Measurements from ENCODE around the gene HES5. TPM values are rescaled to one million over a fixed set of nuclear protein-coding genes. Genes with fewer than 3 reads are reported as not detected.
A peak's percentile ranks its signal among the peaks of the same experiment; 100 is the strongest.
"Not testable (repeated sequence)": the region's sequence is repeated elsewhere in the genome, so short reads cannot be mapped to it uniquely, and the experiment has no call there.

HES5 gene
- total RNA-seq, 1 donor from 2014 or later = 1.5 TPM

DNA sequence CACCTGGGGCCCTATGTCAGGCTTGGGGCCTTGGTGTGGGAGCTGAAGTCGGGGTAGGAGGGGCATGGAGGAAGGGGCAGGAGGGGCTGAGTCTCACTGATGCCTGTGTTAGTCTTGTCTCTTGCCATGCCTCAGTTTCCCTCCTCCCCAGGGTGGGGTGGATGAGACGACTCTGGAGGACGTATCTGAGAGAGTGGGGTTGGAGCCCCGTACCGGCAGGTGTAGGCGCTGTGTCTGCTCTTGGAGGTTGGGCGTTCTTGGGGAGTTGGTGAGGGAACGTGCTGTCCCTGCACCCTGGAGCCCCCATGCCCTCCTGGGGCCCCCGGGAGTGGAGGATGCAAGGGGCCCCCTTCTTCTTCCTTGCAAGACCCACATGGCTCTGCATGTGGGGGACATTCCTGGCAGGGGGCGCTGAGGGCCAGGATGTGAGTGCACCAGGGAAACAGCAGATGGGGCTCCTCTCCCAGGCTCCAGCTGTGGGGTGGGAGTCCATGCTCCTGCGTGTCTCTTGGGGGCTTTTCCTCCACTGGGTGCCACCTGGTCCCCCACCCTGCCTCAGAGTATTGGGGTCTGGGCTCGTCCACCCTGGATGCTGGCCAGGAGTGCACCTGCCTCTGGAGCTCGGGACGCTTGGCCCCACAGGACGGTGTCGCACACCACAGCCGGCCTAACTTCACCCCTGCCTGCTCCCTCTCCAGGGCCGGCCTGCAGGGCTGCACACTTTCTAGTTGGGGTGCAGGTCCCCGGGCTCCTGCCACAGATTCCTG lies 24.7 kb upstream of the HES5 start:
- Histone ChIP-seq H3K36me3 (peaks cover 17% of the 10 kb centered on the region), H3K4me1 (peaks cover 30% of the 10 kb centered on the region), H3K27ac (peak overlapping the region; percentile 98), H3K27me3 (no peaks in the 10 kb centered on the region), H3K4me3 (peak overlapping the region; percentile 94), H3K9me3 (no peaks in the 10 kb centered on the region)
- no peak for DNase-seq
- ATAC-seq = peak; percentile 6
- intact Hi-C loops (cut with DNase I) = no loop called here
- peak; percentile 44 for TF ChIP-seq CTCF (IDR thresholded peaks at IDR 0.05)

GRCh38 chr1:2553871-2554620 lies 24.0 kb upstream of the HES5 start:
- H3K27me3 ChIP-seq = no peaks in the 10 kb centered on the region
- peaks cover 38% of the 10 kb centered on the region for H3K4me1 ChIP-seq
- no peak for DNase-seq
- intact Hi-C loops (cut with DNase I) = no loop called here
- H3K36me3 ChIP-seq = peaks cover 12% of the 10 kb centered on the region
- no peaks in the 10 kb centered on the region for H3K9me3 ChIP-seq
- no peak overlapping the region for H3K4me3 ChIP-seq
- ATAC-seq = no peak
- no peak for TF ChIP-seq CTCF (IDR thresholded peaks at IDR 0.05)
- H3K27ac ChIP-seq = peak overlapping the region; percentile 98

GRCh38 chr1:2553076-2553475 lies 23.0 kb upstream of the HES5 start:
- H3K27ac ChIP-seq; ATAC-seq; H3K9me3 ChIP-seq; H3K36me3 ChIP-seq; H3K27me3 ChIP-seq; DNase-seq; intact Hi-C loops (cut with DNase I); H3K4me3 ChIP-seq: not testable (repeated sequence)
- peaks cover 36% of the 10 kb centered on the region for H3K4me1 ChIP-seq

GRCh38 chr1:2552189-2552588 lies 22.1 kb upstream of the HES5 start:
- intact Hi-C loops (cut with DNase I) = no loop called here
- Histone ChIP-seq H3K27me3 (no peaks in the 10 kb centered on the region), H3K4me1 (peaks cover 36% of the 10 kb centered on the region), H3K4me3 (no peak overlapping the region), H3K36me3 (no peaks in the 10 kb centered on the region), H3K27ac (no peak overlapping the region), H3K9me3 (no peaks in the 10 kb centered on the region)
- DNase-seq (no peak), ATAC-seq (no peak)
- no peak for TF ChIP-seq CTCF (IDR thresholded peaks at IDR 0.05)

DNA sequence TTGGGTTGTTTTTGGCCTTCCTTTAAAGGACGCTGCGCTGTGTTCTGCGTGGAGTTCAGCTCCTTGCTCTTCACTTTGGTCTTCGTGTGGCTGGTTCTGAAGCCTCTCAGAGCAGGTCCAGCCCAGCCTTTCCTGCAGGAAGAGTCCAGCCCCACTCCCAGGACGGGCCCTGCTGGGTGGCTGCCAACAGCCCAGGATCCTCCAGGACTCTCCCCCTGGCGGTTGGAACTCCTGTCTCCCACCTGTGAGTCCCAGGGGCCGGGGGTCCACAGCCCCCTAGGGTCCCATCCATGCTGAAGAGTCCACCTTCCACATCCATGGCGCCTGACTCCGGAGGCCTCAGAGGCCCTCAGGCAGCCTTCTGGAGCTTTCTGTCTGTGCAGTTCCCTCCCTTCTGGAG lies 21.5 kb upstream of the HES5 start:
- H3K36me3 ChIP-seq; ATAC-seq; H3K27me3 ChIP-seq; DNase-seq; intact Hi-C loops (cut with DNase I); H3K9me3 ChIP-seq: not testable (repeated sequence)
- Histone ChIP-seq H3K4me1 (peaks cover 35% of the 10 kb centered on the region), H3K4me3 (peak overlapping the region; percentile 30), H3K27ac (peak overlapping the region; percentile 42)

DNA sequence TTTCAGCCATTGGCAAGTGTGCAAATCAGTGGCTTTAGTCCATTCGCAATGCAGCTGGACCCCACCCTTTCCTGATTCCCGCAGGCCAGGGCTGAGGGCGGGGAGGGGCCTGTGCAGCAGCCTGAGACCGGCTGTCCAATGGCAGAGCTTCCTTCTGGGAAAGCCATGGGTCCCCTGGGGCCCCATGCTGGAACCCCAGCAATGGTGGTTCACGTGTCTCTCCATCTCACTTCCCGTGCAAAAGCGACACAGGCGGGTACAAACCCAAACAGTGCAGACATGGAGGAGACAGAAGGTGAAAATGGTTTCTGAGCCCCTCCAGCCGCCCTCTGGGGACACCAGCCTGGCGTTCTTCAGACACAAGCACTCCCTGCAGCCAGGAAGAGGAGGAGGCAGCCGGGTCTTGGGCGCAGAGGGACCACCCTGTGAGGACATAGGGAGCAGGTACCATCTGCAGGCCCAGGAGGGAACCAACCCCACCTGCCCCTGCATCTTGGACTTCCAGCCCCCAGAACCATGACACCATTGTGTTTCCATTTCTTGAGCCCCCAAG lies 20.3 kb upstream of the HES5 start:
- H3K9me3 ChIP-seq; H3K27me3 ChIP-seq; H3K36me3 ChIP-seq; ATAC-seq; DNase-seq; intact Hi-C loops (cut with DNase I): not testable (repeated sequence)
- H3K27ac ChIP-seq = peak overlapping the region; percentile 55
- peaks cover 41% of the 10 kb centered on the region for H3K4me1 ChIP-seq
- H3K4me3 ChIP-seq = peak overlapping the region; percentile 30

DNA sequence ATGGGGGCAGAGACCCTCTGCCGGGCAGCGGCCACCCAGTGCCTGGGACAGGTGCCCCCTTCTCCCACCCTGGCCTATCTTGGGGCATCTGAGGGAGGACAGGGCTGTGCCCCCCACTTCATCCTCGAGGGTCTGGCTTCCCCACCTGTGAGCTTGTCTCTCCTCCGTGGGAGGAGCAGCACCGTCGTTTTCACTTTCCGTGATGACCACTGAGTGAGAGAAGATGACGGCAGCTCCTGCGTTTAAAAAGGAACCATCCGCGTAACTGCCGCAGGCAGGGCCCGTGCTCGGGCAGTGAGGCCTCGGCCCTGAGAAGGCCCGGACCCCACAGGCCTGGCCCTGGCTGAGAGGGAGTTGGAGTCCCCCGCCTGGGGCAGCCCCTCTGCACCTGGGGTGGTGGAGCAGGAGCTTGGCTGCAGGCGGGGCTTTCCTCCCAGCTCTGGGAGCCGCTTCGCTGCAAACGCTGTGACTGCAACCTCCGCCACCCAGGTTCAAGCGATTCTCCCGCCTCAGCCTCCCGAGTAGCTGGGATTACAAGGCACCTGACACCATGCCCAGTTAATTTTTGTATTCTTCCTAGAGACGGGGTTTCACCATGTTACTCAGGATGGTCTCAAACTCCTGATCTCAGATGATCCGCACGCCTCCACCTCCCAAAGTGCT lies 19.4 kb upstream of the HES5 start:
- DNase-seq = not testable (repeated sequence)
- peak overlapping the region; percentile 85 for H3K4me3 ChIP-seq
- intact Hi-C loops (cut with DNase I) = loop anchor here (10.0 kb wide), 1 partner anchor 135 kb away; the partner anchor contains the start of gene PEX10

More for the DNA sequence above, 19.4 kb upstream of the HES5 start:
- not testable (repeated sequence) for H3K9me3 ChIP-seq, H3K36me3 ChIP-seq, H3K27me3 ChIP-seq, ATAC-seq
- Histone ChIP-seq H3K27ac (peak overlapping the region; percentile 97), H3K4me1 (peaks cover 41% of the 10 kb centered on the region)
